Measurements from ENCODE around the gene ZNF827. TPM values are rescaled to one million over a fixed set of nuclear protein-coding genes. Genes with fewer than 3 reads are reported as not detected.
A peak's percentile ranks its signal among the peaks of the same experiment; 100 is the strongest.

ZNF827 gene
- total RNA-seq, 4 donors from 2014 or later, result 23.9 to 52.3 (median 29.3) TPM

DNA sequence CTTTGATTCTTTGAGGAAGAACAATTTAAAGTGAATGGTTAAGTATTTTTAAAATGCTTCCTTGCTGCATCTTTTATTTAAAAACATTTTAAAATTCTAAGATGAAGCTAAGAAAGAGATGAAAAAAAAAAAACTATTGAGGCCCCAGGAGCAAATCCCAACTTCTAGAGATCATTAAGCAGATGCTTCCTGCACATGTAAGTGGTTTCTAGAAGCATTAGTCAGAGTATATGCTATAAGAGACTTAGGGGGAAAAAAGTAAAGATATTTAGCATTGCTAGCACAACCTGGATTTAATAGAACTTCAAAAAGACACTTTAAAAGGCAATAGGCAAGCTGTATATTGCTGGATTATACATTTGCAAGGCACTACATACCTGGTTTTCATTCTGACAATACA lies 64.7 kb downstream of the ZNF827 start:
- no peaks in the 10 kb centered on the region for H3K36me3 ChIP-seq
- no peaks in the 10 kb centered on the region for H3K9me3 ChIP-seq
- H3K27ac ChIP-seq, result no peak overlapping the region
- DNase-seq, result no peak
- no peak overlapping the region for H3K4me3 ChIP-seq (replicated peaks in 1 of 3)
- no peaks in the 10 kb centered on the region for H3K27me3 ChIP-seq
- H3K4me1 ChIP-seq, result peaks cover 10 to 11% of the 10 kb centered on the region in 2 donors
- TF ChIP-seq POLR2A (IDR thresholded peaks at IDR 0.05) (no peak), CTCF (IDR thresholded peaks at IDR 0.05) (no peak)
- intact Hi-C loops (cut with DNase I), result no loop called here

- Histone ChIP-seq H3K4me1 (peaks cover 15 to 30% of the 10 kb centered on the region in 2 donors), H3K36me3 (no peaks in the 10 kb centered on the region), H3K27me3 (no peaks in the 10 kb centered on the region), H3K9me3 (no peaks in the 10 kb centered on the region), H3K4me3 (replicated peaks in 1 of 3) (no peak overlapping the region), H3K27ac (no peak overlapping the region)
- intact Hi-C loops (cut with DNase I), result no loop called here
- TF ChIP-seq POLR2A (IDR thresholded peaks at IDR 0.05), result no peak
- TF ChIP-seq CTCF (IDR thresholded peaks at IDR 0.05), result no peak
- DNase-seq, result no peak
Measured at GRCh38 chr4:145871209-145871608, 67.4 kb downstream of the ZNF827 start.

DNA sequence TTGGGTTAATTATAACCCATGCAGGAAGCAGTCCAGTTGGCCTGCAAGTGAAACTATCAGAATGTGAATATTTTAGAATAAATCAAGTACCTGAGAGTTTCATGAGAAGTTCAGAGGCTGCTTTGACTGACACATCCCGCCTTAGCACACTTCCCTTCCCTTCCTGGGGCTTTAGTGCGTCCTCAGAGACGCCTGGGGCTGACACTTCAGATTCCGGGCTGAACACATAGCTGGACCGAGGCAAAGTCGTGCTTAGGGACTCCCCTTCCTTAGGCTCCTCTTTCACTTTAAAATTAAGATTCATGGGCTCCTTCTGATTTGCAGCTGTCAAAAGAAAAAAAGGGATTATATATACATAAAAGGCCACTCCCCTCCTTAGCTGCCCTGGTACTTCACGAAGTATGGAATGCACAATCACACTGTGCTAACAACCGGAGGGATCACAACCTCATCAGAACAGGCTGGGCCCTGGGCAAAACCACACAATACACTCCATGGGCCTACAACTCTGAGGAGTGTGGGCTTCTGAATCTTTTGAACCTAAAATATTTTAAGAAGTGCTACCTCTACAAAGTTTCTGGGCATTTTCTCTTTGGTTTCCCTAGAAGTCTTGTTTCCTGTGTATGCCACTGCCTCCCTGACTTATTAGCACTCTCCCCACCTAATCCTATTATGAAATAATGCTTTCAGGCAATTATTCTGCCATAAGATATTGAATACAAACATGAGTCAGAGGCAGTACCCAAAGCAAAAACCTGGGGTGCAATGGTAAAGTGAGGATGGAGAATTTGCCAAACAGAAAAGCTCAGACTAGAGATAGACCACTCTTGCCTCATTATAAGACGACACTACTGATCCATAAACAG lies 68.2 kb downstream of the ZNF827 start:
- TF ChIP-seq POLR2A (IDR thresholded peaks at IDR 0.05), result no peak
- TF ChIP-seq CTCF (IDR thresholded peaks at IDR 0.05), result no peak
- no peaks in the 10 kb centered on the region for H3K36me3 ChIP-seq
- 61 to 74% methylated on average over 9 of the region's 9 CpGs for WGBS, 2 donors
- peak overlapping the region in 1 of 3 donors; percentile 37 for H3K27ac ChIP-seq
- DNase-seq, result peak in 1 of 2 donors; percentile 19
- H3K4me1 ChIP-seq, result peaks cover 15 to 30% of the 10 kb centered on the region in 2 donors
- no peaks in the 10 kb centered on the region for H3K27me3 ChIP-seq
- intact Hi-C loops (cut with DNase I), result no loop called here
- no peak overlapping the region for H3K4me3 ChIP-seq (replicated peaks in 1 of 3)
- H3K9me3 ChIP-seq, result no peaks in the 10 kb centered on the region

- H3K9me3 ChIP-seq, result no peaks in the 10 kb centered on the region
- intact Hi-C loops (cut with DNase I), result no loop called here
- TF ChIP-seq POLR2A (IDR thresholded peaks at IDR 0.05), result no peak
- TF ChIP-seq CTCF (IDR thresholded peaks at IDR 0.05), result peak in 3 of 6 experiments; percentile 17 to 40 (median 27)
- no peaks in the 10 kb centered on the region for H3K36me3 ChIP-seq
- WGBS, 2 donors, result 15 to 18% methylated on average over 1 of the region's 1 CpG
- no peak overlapping the region for H3K4me3 ChIP-seq (replicated peaks in 1 of 3)
- DNase-seq, result no peak
- H3K4me1 ChIP-seq, result peaks cover 15 to 22% of the 10 kb centered on the region in 2 donors
- no peaks in the 10 kb centered on the region for H3K27me3 ChIP-seq
- H3K27ac ChIP-seq, result peak overlapping the region in 1 of 3 donors; percentile 34
Measured at GRCh38 chr4:145868637-145869409, 69.8 kb downstream of the ZNF827 start.

DNA sequence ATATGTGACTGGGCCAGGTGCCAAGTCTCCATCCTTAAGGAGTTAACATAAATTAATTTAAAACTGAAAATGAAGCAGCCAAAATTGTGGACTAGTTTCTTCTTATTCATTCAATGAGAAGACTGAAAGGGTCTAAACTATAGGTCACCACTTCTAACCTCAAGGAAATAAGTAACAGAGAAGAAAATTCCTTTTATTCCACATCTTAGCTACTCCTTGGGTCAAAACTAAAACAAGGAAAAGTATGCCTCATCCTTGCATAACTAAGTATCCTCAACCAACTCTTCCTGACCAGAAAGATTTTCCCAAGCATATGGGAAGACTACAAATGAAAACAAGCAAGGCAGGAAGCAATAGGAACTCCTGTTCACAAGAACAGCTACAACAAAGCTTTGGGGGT lies 71.2 kb downstream of the ZNF827 start:
- H3K27me3 ChIP-seq, result no peaks in the 10 kb centered on the region
- H3K9me3 ChIP-seq, result no peaks in the 10 kb centered on the region
- H3K4me3 ChIP-seq (replicated peaks in 1 of 3), result no peak overlapping the region
- no peaks in the 10 kb centered on the region for H3K36me3 ChIP-seq
- H3K4me1 ChIP-seq, result peaks cover 22 to 26% of the 10 kb centered on the region in 2 donors
- TF ChIP-seq CTCF (IDR thresholded peaks at IDR 0.05) (no peak), POLR2A (IDR thresholded peaks at IDR 0.05) (no peak)
- intact Hi-C loops (cut with DNase I), result no loop called here
- H3K27ac ChIP-seq, result no peak overlapping the region
- no peak for DNase-seq

All from thyroid gland (tissue), 4 donors.